GM12873 (cell line): ENCODE data around the gene RNF14.

ENCODE experiments used
- CTCF ChIP-seq: IDR thresholded peaks from 2 replicates; pipeline ENCODE4 v1.5.1; 2012; ENCODE audit warnings: low read depth, mild to moderate bottlenecking, moderate library complexity, low read length, control low read depth; ENCODE audit not compliant: insufficient read depth; ENCODE audit errors: missing control alignments

The RNF14 gene

GRCh38 chr5:141968914-141969608 is at the start of gene RNF14:
TSS of gene RNF14 (plus strand) at chr5:141969105. CDS start at chr5:141973589, 4,484 bp downstream.
- TF ChIP-seq CTCF: peak; percentile 92

- no peak for TF ChIP-seq CTCF
Observed at GRCh38 chr5:141919218-141920119, 49.4 kb upstream of the RNF14 start.

GRCh38 chr5:141920771-141921170 is 48.1 kb upstream of the RNF14 start:
- no peak for TF ChIP-seq CTCF

- TF ChIP-seq CTCF: no peak
Observed at GRCh38 chr5:141923448-141924313, 45.2 kb upstream of the RNF14 start, which contains the start of gene DELE1. TSS of gene DELE1 (plus strand) at chr5:141923871. CDS start at chr5:141923942, 71 bp downstream.

GRCh38 chr5:141926434-141926833 is 42.5 kb upstream of the RNF14 start:
- no peak for TF ChIP-seq CTCF

GRCh38 chr5:141928051-141928450 is 40.9 kb upstream of the RNF14 start:
- no peak for TF ChIP-seq CTCF
